Uterus (tissue), 4 donors: ENCODE measurements around the gene TMEM30A. TPM values are rescaled to one million over a fixed set of nuclear protein-coding genes. Genes with fewer than 3 reads are reported as not detected.

Source experiments
- DNase-seq, 2 donors: peaks; one replicate each; pipeline ENCODE4 v3.0.0-alpha.2; 2019 to 2020
- H3K27ac ChIP-seq, 2 donors: fragments of 200-600 bp; sonication (generic); 1 replicate in 1 of 2; 2 replicates in 1 of 2; pipeline ENCODE4 v1.5.1; 2016 to 2018
- H3K27me3 ChIP-seq, 2 donors: fragments of 200-600 bp; sonication (generic); one replicate each; pipeline ENCODE4 v1.5.1; 2018 to 2019; ENCODE audit warnings: control low read depth in 1 of 2
- H3K36me3 ChIP-seq, 2 donors: fragments of 200-600 bp; sonication (generic); one replicate each; pipeline ENCODE4 v1.5.1; 2019; ENCODE audit warnings: control low read depth in 1 of 2
- H3K4me1 ChIP-seq, 2 donors: fragments of 200-600 bp; sonication (generic); one replicate each; pipeline ENCODE4 v1.5.1; 2018 to 2019; ENCODE audit warnings: control low read depth in 1 of 2
- H3K4me3 ChIP-seq, 2 donors: fragments of 200-600 bp; sonication (generic); 1 replicate in 1 of 2; 2 replicates in 1 of 2; pipeline ENCODE4 v1.5.1; 2018 to 2019; ENCODE audit warnings: mild to moderate bottlenecking in 1 of 2
- H3K9me3 ChIP-seq, 2 donors: fragments of 200-600 bp; sonication (generic); one replicate each; pipeline ENCODE4 v1.5.1; 2019; ENCODE audit warnings: control low read depth in 1 of 2
- CTCF ChIP-seq, 4 experiments: fragments of 200-600 bp in 2 of 4; fragments of 450-650 bp in 2 of 4; sonication (generic) in 2 of 4; IDR thresholded peaks; one replicate each; pipeline ENCODE4 v1.5.1; 2016 to 2019; ENCODE audit warnings: antibody characterized with exemption in 4 of 4, mild to moderate bottlenecking in 2 of 4, moderate library complexity in 1 of 4
- POLR2A ChIP-seq, 2 donors: fragments of 450-650 bp; IDR thresholded peaks; one replicate each; pipeline ENCODE4 v1.6.1; 2016; ENCODE audit warnings: antibody characterized with exemption in 2 of 2, mild to moderate bottlenecking in 1 of 2, moderate library complexity in 1 of 2
- intact Hi-C: fragments of 100-400 bp; cut with DNase I; formaldehyde crosslinking; loops from one replicate; pipeline ENCODE4 v1.15.1; 2023; ENCODE audit warnings: low total_unique reads
- total RNA-seq, 4 donors: library from RNA; depleted of rRNA in 3 of 4; stranded (reverse); fragments of >200 nt in 3 of 4; gene quantifications; one replicate each; pipeline versions ENCODE4 v1.1.0 to v1.2.4, GENCODE V29; 2014 to 2023
- donor health status: DM: yes; HTN: yes; CAD: no.

The TMEM30A gene
- total RNA-seq, 4 donors from 2014 or later = 71.0 to 194 (median 125) TPM

GRCh38 chr6:75266716-75267291, 17.8 kb downstream of the TMEM30A start:
- no peak for DNase-seq
- H3K36me3 ChIP-seq = no peaks in the 10 kb centered on the region
- no peak overlapping the region for H3K4me3 ChIP-seq
- H3K4me1 ChIP-seq = peaks cover 0 to 3% of the 10 kb centered on the region in 2 donors
- no peaks in the 10 kb centered on the region for H3K27me3 ChIP-seq
- TF ChIP-seq POLR2A (IDR thresholded peaks at IDR 0.05) (no peak), CTCF (IDR thresholded peaks at IDR 0.05) (peak; percentile 69 to 78 (median 76))
- no peaks in the 10 kb centered on the region for H3K9me3 ChIP-seq
- intact Hi-C loops = no loop called here
- peak overlapping the region in 1 of 2 donors; percentile 6 for H3K27ac ChIP-seq

- H3K27me3 ChIP-seq = no peaks in the 10 kb centered on the region
- DNase-seq = no peak
- no peak overlapping the region for H3K4me3 ChIP-seq
- no peak for TF ChIP-seq CTCF (IDR thresholded peaks at IDR 0.05)
- no peak for TF ChIP-seq POLR2A (IDR thresholded peaks at IDR 0.05)
- H3K27ac ChIP-seq = no peak overlapping the region
- H3K4me1 ChIP-seq = no peaks in the 10 kb centered on the region
- intact Hi-C loops = no loop called here
- H3K9me3 ChIP-seq = no peaks in the 10 kb centered on the region
- no peaks in the 10 kb centered on the region for H3K36me3 ChIP-seq
These were observed 21.2 kb downstream of the TMEM30A start for GRCh38 chr6:75263401-75263750.

GRCh38 chr6:75262716-75263400, 21.7 kb downstream of the TMEM30A start:
- DNase-seq = no peak
- Histone ChIP-seq H3K4me3 (no peak overlapping the region), H3K27ac (no peak overlapping the region), H3K27me3 (no peaks in the 10 kb centered on the region), H3K4me1 (no peaks in the 10 kb centered on the region), H3K36me3 (no peaks in the 10 kb centered on the region), H3K9me3 (no peaks in the 10 kb centered on the region)
- TF ChIP-seq CTCF (IDR thresholded peaks at IDR 0.05) (no peak), POLR2A (IDR thresholded peaks at IDR 0.05) (no peak)
- intact Hi-C loops = no loop called here

DNA sequence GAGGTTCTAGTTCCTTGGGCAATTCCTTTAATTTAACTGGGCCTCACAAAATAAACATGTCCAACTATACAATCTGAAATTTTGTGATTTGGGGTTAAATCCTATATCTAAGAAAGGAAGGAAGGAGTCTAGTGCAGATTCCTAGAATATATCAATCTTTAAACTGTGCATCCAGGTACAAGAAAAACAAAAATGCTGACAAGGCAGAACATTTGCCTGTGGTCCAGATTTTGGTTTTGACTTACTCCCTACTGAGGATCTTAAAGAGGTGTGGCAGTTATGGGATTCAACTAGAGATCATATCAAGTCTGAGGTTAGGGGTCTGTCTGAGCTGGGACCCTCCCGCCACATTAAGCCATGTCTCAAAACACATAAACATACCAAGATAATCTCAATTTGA, 23.3 kb downstream of the TMEM30A start:
- H3K27me3 ChIP-seq = no peaks in the 10 kb centered on the region
- no peak for DNase-seq
- intact Hi-C loops = no loop called here
- H3K9me3 ChIP-seq = no peaks in the 10 kb centered on the region
- no peaks in the 10 kb centered on the region for H3K4me1 ChIP-seq
- no peak overlapping the region for H3K27ac ChIP-seq
- TF ChIP-seq POLR2A (IDR thresholded peaks at IDR 0.05) = no peak
- TF ChIP-seq CTCF (IDR thresholded peaks at IDR 0.05) = no peak
- H3K36me3 ChIP-seq = no peaks in the 10 kb centered on the region
- no peak overlapping the region for H3K4me3 ChIP-seq

DNA sequence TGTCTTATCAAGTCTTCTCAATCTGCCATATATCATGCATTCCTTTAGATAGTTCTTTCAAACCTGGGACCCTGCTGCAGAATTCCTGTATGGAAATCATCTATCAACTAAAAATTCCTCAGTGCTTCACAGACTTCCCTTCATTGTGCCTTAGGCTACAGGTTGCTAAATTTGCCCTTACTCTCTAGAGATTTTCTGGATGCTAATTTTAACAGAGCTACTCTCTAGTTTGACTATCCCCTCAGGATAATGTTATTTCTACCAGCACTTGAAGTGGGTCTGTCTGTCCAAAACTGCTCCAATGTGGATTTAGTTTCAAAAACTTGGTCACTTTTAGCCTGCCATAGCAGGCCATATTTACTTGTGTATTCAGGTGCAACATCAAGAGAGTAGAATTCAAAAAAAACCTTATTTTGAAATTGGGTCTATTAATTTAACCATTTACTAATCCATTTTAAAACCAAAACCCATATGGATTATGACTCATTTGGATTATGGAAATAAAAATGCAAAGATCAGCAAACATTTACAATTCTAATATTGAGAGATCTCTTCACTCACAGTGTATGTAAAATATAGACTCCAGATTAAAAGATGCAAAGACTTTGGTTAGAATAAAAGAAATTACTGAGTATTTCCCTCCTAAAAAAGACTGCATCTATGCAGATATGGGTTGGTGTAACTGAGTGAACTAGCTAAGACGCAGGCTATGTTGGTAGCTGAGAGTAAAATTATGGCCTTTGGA, 27.1 kb downstream of the TMEM30A start:
- no peak for DNase-seq
- Histone ChIP-seq H3K9me3 (no peaks in the 10 kb centered on the region), H3K27me3 (no peaks in the 10 kb centered on the region), H3K27ac (no peak overlapping the region), H3K4me1 (no peaks in the 10 kb centered on the region), H3K36me3 (peaks cover 0 to 3% of the 10 kb centered on the region in 2 donors), H3K4me3 (no peak overlapping the region)
- intact Hi-C loops = no loop called here
- TF ChIP-seq CTCF (IDR thresholded peaks at IDR 0.05) (no peak), POLR2A (IDR thresholded peaks at IDR 0.05) (no peak)
